ENCODE results near the gene MED20. TPM values are rescaled to one million over a fixed set of nuclear protein-coding genes. Genes with fewer than 3 reads are reported as not detected.

Gene MED20
- total RNA-seq, 1 experiment from 2014 or later: 24.5 TPM

GRCh38 chr6:41935193-41935574, 14.2 kb upstream of the MED20 start:
- no TSS peak for BruUV-seq (replicated peaks)

More at GRCh38 chr6:41935193-41935574, 14.2 kb upstream of the MED20 start:
- TF ChIP-seq CTCF (IDR thresholded peaks at IDR 0.05) (no peak), REST (IDR thresholded peaks at IDR 0.05; ENCODE audit: insufficient read depth in 1 of 2, low read depth in 2 of 2, low read length in 1 of 2) (no peak), POLR2AphosphoS5 (IDR thresholded peaks at IDR 0.05; ENCODE audit: low read depth, low read length) (no peak), SIN3A (IDR thresholded peaks at IDR 0.05; ENCODE audit: borderline replicate concordance, insufficient read depth, low read depth, low read length) (no peak), TCF7L2 (IDR thresholded peaks at IDR 0.05; ENCODE audit: low read depth, low read length) (no peak)
- in situ Hi-C loops (cut with HindIII; ENCODE audit: low pct_unique_long_range_greater_than_20kb, low sequenced_read_pairs) (no loop called here), intact Hi-C loops (cut with micrococcal nuclease; ENCODE audit: unreplicated experiment) (no loop called here)
- Histone ChIP-seq H3K9me3 (ENCODE audit: control insufficient read depth, insufficient read depth, low read depth, low read length) (no peaks in the 10 kb centered on the region), H3K27me3 (ENCODE audit: control insufficient read depth, insufficient read depth, low read length) (no peaks in the 10 kb centered on the region), H3K4me3 (ENCODE audit: low read depth in 2 of 2, low read length in 2 of 2) (no peak overlapping the region), H3K27ac (ENCODE audit: low read length) (no peak overlapping the region), H3K4me1 (ENCODE audit: control insufficient read depth, insufficient read depth, low read length) (peaks cover 37% of the 10 kb centered on the region), H3K36me3 (ENCODE audit: control insufficient read depth, insufficient read depth, low read length) (peaks cover 14% of the 10 kb centered on the region)
- ChIA-PET CTCF (interaction anchor here (2.4 kb wide), 1 partner anchor 88 kb away, joined by 7 read pairs; no protein-coding TSS in a partner anchor), POLR2A (no interaction called here)
- no peak for DNase-seq (ENCODE audit: low read depth, low spot score)
- ATAC-seq: peak; percentile 33; the same call in 1 of the 2 replicates

Measured in Panc1 (cell line).